ENCODE data around the gene LPO.

DNA sequence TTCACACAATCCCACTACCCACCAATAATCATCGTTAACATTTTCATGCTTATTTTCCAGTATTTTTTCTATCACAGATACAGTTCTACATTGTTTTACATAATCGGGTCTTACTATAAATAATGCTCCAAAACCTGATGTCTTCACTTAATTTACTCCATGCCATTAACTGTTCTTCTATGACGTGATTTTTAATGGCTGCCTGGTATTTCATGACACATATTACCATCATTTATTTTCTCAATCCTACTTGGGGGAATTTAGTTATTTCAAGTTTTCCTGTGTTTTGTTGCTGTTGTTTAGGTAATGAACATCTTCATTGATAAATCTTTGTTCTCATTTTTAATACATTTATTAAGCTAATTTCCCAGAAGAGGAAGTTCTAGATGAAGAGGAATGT lies 14.7 kb downstream of the LPO start:
- TF ChIP-seq, protein P1, sequence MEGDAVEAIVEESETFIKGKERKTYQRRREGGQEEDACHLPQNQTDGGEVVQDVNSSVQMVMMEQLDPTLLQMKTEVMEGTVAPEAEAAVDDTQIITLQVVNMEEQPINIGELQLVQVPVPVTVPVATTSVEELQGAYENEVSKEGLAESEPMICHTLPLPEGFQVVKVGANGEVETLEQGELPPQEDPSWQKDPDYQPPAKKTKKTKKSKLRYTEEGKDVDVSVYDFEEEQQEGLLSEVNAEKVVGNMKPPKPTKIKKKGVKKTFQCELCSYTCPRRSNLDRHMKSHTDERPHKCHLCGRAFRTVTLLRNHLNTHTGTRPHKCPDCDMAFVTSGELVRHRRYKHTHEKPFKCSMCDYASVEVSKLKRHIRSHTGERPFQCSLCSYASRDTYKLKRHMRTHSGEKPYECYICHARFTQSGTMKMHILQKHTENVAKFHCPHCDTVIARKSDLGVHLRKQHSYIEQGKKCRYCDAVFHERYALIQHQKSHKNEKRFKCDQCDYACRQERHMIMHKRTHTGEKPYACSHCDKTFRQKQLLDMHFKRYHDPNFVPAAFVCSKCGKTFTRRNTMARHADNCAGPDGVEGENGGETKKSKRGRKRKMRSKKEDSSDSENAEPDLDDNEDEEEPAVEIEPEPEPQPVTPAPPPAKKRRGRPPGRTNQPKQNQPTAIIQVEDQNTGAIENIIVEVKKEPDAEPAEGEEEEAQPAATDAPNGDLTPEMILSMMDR (IDR thresholded peaks at IDR 0.05), result no peak
- no peak for TF ChIP-seq POLR2A (IDR thresholded peaks at IDR 0.05)
